Loucy (cell line): ENCODE results near the gene SPACA1.
"Not testable (repeated sequence)": the region's sequence is repeated elsewhere in the genome, so short reads cannot be mapped to it uniquely, and the experiment has no call there.

ENCODE experiments used
- H2AFZ ChIP-seq: fragments of 200-600 bp; sonication (generic); 2 replicates; pipeline ENCODE4 v1.6.0; 2016; ENCODE audit warnings: antibody characterized with exemption, mild to moderate bottlenecking, low read length, moderate library complexity
- H3F3A ChIP-seq: fragments of 200-600 bp; 2 replicates; pipeline ENCODE4 v1.6.0; 2016; ENCODE audit warnings: antibody characterized with exemption, low read depth, mild to moderate bottlenecking
- H3K27me3 ChIP-seq: fragments of 200-600 bp; sonication (generic); 2 replicates; pipeline ENCODE4 v1.6.1; 2014; ENCODE audit warnings: low read length, mild to moderate bottlenecking; ENCODE audit not compliant: insufficient read depth, poor library complexity, severe bottlenecking
- H3K36me3 ChIP-seq: fragments of 200-600 bp; sonication (generic); 2 replicates; pipeline ENCODE4 v1.6.1; 2016; ENCODE audit warnings: low read length; ENCODE audit not compliant: insufficient read depth
- H3K4me1 ChIP-seq: fragments of 200-600 bp; sonication (generic); 2 replicates; pipeline ENCODE4 v1.5.1; 2014; ENCODE audit warnings: low read length, mild to moderate bottlenecking; ENCODE audit not compliant: insufficient read depth, poor library complexity, severe bottlenecking
- H3K4me2 ChIP-seq: fragments of 200-600 bp; sonication (generic); 2 replicates; pipeline ENCODE4 v1.6.0; 2014; ENCODE audit warnings: antibody characterized with exemption, low read length, low read depth, mild to moderate bottlenecking; ENCODE audit not compliant: poor library complexity, severe bottlenecking
- H3K4me3 ChIP-seq: fragments of 200-600 bp; sonication (generic); 2 replicates; pipeline ENCODE4 v1.5.1; 2014; ENCODE audit warnings: low read length, mild to moderate bottlenecking, mixed read lengths; ENCODE audit not compliant: poor library complexity, severe bottlenecking
- H3K79me2 ChIP-seq: fragments of 200-600 bp; sonication (generic); 2 replicates; pipeline ENCODE4 v1.6.1; 2014; ENCODE audit warnings: low read length; ENCODE audit not compliant: insufficient read depth
- H3K9ac ChIP-seq: fragments of 200-600 bp; sonication (generic); 2 replicates; pipeline ENCODE4 v1.6.0; 2014; ENCODE audit warnings: mild to moderate bottlenecking, low read depth, low read length, moderate library complexity; ENCODE audit not compliant: poor library complexity, severe bottlenecking
- H3K9me2 ChIP-seq: fragments of 200-600 bp; sonication (generic); replicated peaks from 2 replicates; pipeline ENCODE4 v1.6.1; 2016; ENCODE audit warnings: low read depth, low read length, mixed read lengths
- H3K9me3 ChIP-seq: fragments of 200-600 bp; sonication (generic); 2 replicates; pipeline ENCODE4 v1.6.1; 2014; ENCODE audit warnings: mild to moderate bottlenecking, antibody characterized with exemption, low read length, low read depth; ENCODE audit not compliant: insufficient read depth
- H4K20me1 ChIP-seq: fragments of 200-600 bp; sonication (generic); 2 replicates; pipeline ENCODE4 v1.6.0; 2014; ENCODE audit warnings: antibody characterized with exemption, low read length, mild to moderate bottlenecking; ENCODE audit not compliant: insufficient read depth, poor library complexity, severe bottlenecking
- EZH2phosphoT487 ChIP-seq: fragments of 200-600 bp; IDR thresholded peaks from 2 replicates; pipeline ENCODE4 v1.6.1; 2018; ENCODE audit warnings: antibody characterized with exemption, mild to moderate bottlenecking, moderate library complexity, borderline replicate concordance
- TF ChIP-seq, protein P1 (sequence below): fragments of 200-600 bp; sonication (generic); conservative IDR thresholded peaks from 2 replicates; pipeline ENCODE4 v1.5.1; 2014; ENCODE audit warnings: mild to moderate bottlenecking, antibody characterized with exemption, low read length

The SPACA1 gene, protein sequence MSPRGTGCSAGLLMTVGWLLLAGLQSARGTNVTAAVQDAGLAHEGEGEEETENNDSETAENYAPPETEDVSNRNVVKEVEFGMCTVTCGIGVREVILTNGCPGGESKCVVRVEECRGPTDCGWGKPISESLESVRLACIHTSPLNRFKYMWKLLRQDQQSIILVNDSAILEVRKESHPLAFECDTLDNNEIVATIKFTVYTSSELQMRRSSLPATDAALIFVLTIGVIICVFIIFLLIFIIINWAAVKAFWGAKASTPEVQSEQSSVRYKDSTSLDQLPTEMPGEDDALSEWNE

DNA sequence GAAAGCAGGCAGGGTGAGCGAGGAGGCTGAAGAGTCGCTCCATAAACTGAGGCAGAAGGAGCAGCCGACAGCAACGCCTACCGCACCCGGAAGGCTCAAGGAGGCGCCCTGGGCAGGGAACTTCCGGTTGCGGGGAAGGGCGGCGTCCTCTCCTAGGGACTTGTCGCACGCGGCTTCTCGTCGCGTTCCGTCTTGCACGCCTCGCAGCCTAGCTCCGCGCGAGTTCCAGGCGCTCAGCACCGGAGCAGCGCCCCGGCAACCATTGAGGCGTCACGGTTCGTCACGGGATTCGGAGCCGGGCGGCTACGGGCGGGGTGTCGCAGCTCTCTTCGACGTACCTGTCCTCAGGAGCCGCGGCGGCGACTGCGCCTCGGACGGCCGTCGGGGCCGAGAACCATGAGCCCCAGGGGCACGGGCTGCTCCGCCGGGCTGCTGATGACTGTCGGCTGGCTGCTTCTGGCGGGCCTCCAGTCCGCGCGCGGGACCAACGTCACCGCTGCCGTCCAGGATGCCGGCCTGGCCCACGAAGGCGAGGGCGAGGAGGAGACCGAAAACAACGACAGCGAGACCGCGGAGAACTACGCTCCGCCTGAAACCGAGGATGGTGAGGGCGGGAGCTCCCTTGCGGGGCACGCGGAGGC, at the start of gene SPACA1:
SPACA1 (plus strand) TSS at position 332 of the 641 bp plus-strand sequence; CDS start at position 397, 65 bp downstream.
- Histone ChIP-seq H3K9ac (no peak within 1 kb of the TSS), H3F3A (no peaks in the 10 kb centered on the region), H3K4me3 (no peak within 1 kb of the TSS), H2AFZ (no peak within 1 kb of the TSS), H3K79me2 (no peaks in the 10 kb centered on the region), H3K36me3 (no peaks in the 10 kb centered on the region), H3K4me1 (no peaks in the 10 kb centered on the region), H3K27me3 (no peaks in the 10 kb centered on the region), H3K9me2 (no peaks in the 10 kb centered on the region; the same call in 1 of the 2 replicates), H3K9me3 (no peaks in the 10 kb centered on the region), H4K20me1 (no peaks in the 10 kb centered on the region), H3K4me2 (no peak within 1 kb of the TSS)
- no peak for TF ChIP-seq EZH2phosphoT487
- TF ChIP-seq, protein P1, sequence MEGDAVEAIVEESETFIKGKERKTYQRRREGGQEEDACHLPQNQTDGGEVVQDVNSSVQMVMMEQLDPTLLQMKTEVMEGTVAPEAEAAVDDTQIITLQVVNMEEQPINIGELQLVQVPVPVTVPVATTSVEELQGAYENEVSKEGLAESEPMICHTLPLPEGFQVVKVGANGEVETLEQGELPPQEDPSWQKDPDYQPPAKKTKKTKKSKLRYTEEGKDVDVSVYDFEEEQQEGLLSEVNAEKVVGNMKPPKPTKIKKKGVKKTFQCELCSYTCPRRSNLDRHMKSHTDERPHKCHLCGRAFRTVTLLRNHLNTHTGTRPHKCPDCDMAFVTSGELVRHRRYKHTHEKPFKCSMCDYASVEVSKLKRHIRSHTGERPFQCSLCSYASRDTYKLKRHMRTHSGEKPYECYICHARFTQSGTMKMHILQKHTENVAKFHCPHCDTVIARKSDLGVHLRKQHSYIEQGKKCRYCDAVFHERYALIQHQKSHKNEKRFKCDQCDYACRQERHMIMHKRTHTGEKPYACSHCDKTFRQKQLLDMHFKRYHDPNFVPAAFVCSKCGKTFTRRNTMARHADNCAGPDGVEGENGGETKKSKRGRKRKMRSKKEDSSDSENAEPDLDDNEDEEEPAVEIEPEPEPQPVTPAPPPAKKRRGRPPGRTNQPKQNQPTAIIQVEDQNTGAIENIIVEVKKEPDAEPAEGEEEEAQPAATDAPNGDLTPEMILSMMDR = no peak

DNA sequence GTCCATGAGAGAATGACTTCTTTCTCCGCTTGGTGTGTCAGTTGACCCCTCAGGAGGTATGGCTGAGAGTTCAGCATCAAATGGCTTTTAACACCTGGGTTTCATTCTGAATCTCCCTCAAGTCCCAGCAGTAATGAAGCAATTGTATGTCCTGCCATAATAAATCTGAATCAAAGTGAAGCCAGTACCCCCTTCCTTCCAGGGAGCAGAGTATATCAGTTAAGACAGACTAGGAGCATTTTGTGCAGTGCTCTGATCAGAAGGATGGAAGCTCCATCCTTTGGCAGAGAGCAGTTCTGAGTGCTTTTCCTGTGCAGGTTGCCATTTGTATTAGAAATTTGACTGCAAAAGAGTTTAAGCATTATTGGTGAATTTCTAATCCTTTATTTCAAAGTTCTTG, 46.9 kb upstream of the SPACA1 start:
- Histone ChIP-seq H3K4me3 (no peak overlapping the region), H3K4me1 (no peaks in the 10 kb centered on the region), H2AFZ (no peak overlapping the region), H3F3A (no peaks in the 10 kb centered on the region), H3K9me3 (no peaks in the 10 kb centered on the region), H3K27me3 (no peaks in the 10 kb centered on the region), H3K4me2 (no peak overlapping the region), H3K9ac (no peak overlapping the region), H3K9me2 (no peaks in the 10 kb centered on the region), H3K36me3 (no peaks in the 10 kb centered on the region), H4K20me1 (no peaks in the 10 kb centered on the region), H3K79me2 (no peaks in the 10 kb centered on the region)
- TF ChIP-seq, protein P1 = no peak
- no peak for TF ChIP-seq EZH2phosphoT487

DNA sequence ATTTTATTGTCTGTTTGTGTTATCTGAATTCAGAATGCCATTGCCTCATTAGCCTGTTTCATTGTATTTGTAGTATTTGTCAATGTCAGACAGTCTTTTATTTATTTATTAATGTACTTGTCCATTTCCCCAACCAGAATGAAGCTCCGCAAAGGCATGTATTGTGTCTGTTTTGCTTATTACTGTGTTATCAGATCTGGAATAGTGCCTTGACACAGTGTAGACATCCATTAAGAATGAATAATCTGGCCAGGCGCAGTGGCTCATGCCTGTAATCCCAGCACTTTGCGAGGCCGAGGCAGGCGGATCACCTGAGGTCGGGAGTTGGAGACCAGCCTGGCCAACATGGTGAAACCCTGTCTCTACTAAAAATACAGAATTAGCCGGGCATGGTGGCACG, 46.4 kb upstream of the SPACA1 start:
- H3K9me3 ChIP-seq, H3K27me3 ChIP-seq, H3K4me1 ChIP-seq, H3K4me2 ChIP-seq, H4K20me1 ChIP-seq, H3K9ac ChIP-seq, H3K79me2 ChIP-seq, H3K4me3 ChIP-seq, H3K36me3 ChIP-seq, H3K9me2 ChIP-seq, H3F3A ChIP-seq, H2AFZ ChIP-seq: not testable (repeated sequence)
